ENCODE data around the gene IL17REL.

Gene IL17REL

GRCh38 chr22:49968313-49968830 lies 44.2 kb downstream of the IL17REL start:
- WGBS, 2 experiments (ENCODE audit: insufficient coverage in 2 of 2) = 97 to 98% methylated on average over 9 to 10 of the region's 11 CpGs
- no peaks in the 10 kb centered on the region for H3K9me3 ChIP-seq (ENCODE audit: control insufficient read depth, low read length)
- peaks cover 14% of the 10 kb centered on the region for H3K4me1 ChIP-seq (ENCODE audit: control insufficient read depth, insufficient read depth, low read length, poor library complexity, severe bottlenecking)
- H3K4me3 ChIP-seq (ENCODE audit: extremely low read depth, insufficient read depth, low read length, poor library complexity, severe bottlenecking) = no peak overlapping the region
- peaks cover 19% of the 10 kb centered on the region for H3K36me3 ChIP-seq (ENCODE audit: control insufficient read depth, insufficient read depth, low read length)
- H3K27ac ChIP-seq (ENCODE audit: low read depth, low read length, severe bottlenecking) = no peak overlapping the region

- Histone ChIP-seq H3K9me3 (ENCODE audit: control insufficient read depth, low read length) (no peaks in the 10 kb centered on the region), H3K27ac (ENCODE audit: low read depth, low read length, severe bottlenecking) (peak overlapping the region; percentile 29), H3K4me3 (ENCODE audit: extremely low read depth, insufficient read depth, low read length, poor library complexity, severe bottlenecking) (no peak overlapping the region), H3K36me3 (ENCODE audit: control insufficient read depth, insufficient read depth, low read length) (peaks cover 25% of the 10 kb centered on the region), H3K4me1 (ENCODE audit: control insufficient read depth, insufficient read depth, low read length, poor library complexity, severe bottlenecking) (peaks cover 19% of the 10 kb centered on the region)
- WGBS, 2 experiments (ENCODE audit: insufficient coverage in 2 of 2) = 79 to 82% methylated on average over 18 of the region's 18 CpGs
Observed at GRCh38 chr22:49967706-49968208, 44.8 kb downstream of the IL17REL start.

GRCh38 chr22:49966774-49967705 lies 45.5 kb downstream of the IL17REL start:
- H3K4me1 ChIP-seq (ENCODE audit: control insufficient read depth, insufficient read depth, low read length, poor library complexity, severe bottlenecking) = peaks cover 21% of the 10 kb centered on the region
- no peak overlapping the region for H3K4me3 ChIP-seq (ENCODE audit: extremely low read depth, insufficient read depth, low read length, poor library complexity, severe bottlenecking)
- H3K27ac ChIP-seq (ENCODE audit: low read depth, low read length, severe bottlenecking) = peak overlapping the region; percentile 29
- no peaks in the 10 kb centered on the region for H3K9me3 ChIP-seq (ENCODE audit: control insufficient read depth, low read length)
- H3K36me3 ChIP-seq (ENCODE audit: control insufficient read depth, insufficient read depth, low read length) = peaks cover 28% of the 10 kb centered on the region
- 86 to 90% methylated on average over 32 to 36 of the region's 36 CpGs for WGBS, 2 experiments (ENCODE audit: insufficient coverage in 2 of 2)

- 91 to 95% methylated on average over 9 to 11 of the region's 11 CpGs for WGBS, 2 experiments (ENCODE audit: insufficient coverage in 2 of 2)
- H3K4me3 ChIP-seq (ENCODE audit: extremely low read depth, insufficient read depth, low read length, poor library complexity, severe bottlenecking) = no peak overlapping the region
- peaks cover 21% of the 10 kb centered on the region for H3K4me1 ChIP-seq (ENCODE audit: control insufficient read depth, insufficient read depth, low read length, poor library complexity, severe bottlenecking)
- peaks cover 28% of the 10 kb centered on the region for H3K36me3 ChIP-seq (ENCODE audit: control insufficient read depth, insufficient read depth, low read length)
- H3K9me3 ChIP-seq (ENCODE audit: control insufficient read depth, low read length) = no peaks in the 10 kb centered on the region
- no peak overlapping the region for H3K27ac ChIP-seq (ENCODE audit: low read depth, low read length, severe bottlenecking)
Observed at GRCh38 chr22:49966041-49966773, 46.4 kb downstream of the IL17REL start.

- Histone ChIP-seq H3K27ac (ENCODE audit: low read depth, low read length, severe bottlenecking) (no peak overlapping the region), H3K4me3 (ENCODE audit: extremely low read depth, insufficient read depth, low read length, poor library complexity, severe bottlenecking) (no peak overlapping the region), H3K36me3 (ENCODE audit: control insufficient read depth, insufficient read depth, low read length) (peaks cover 28% of the 10 kb centered on the region), H3K9me3 (ENCODE audit: control insufficient read depth, low read length) (no peaks in the 10 kb centered on the region), H3K4me1 (ENCODE audit: control insufficient read depth, insufficient read depth, low read length, poor library complexity, severe bottlenecking) (peaks cover 18% of the 10 kb centered on the region)
- 94 to 98% methylated on average over 14 to 20 of the region's 22 CpGs for WGBS, 2 experiments (ENCODE audit: insufficient coverage in 2 of 2)
Observed at GRCh38 chr22:49965091-49966040, 47.2 kb downstream of the IL17REL start.

- no peaks in the 10 kb centered on the region for H3K9me3 ChIP-seq (ENCODE audit: control insufficient read depth, low read length)
- no peak overlapping the region for H3K27ac ChIP-seq (ENCODE audit: low read depth, low read length, severe bottlenecking)
- H3K4me1 ChIP-seq (ENCODE audit: control insufficient read depth, insufficient read depth, low read length, poor library complexity, severe bottlenecking) = peaks cover 16% of the 10 kb centered on the region
- H3K4me3 ChIP-seq (ENCODE audit: extremely low read depth, insufficient read depth, low read length, poor library complexity, severe bottlenecking) = no peak overlapping the region
- WGBS, 2 experiments (ENCODE audit: insufficient coverage in 2 of 2) = 95 to 96% methylated on average over 14 to 18 of the region's 19 CpGs
- peaks cover 28% of the 10 kb centered on the region for H3K36me3 ChIP-seq (ENCODE audit: control insufficient read depth, insufficient read depth, low read length)
Observed at GRCh38 chr22:49964136-49965090, 48.2 kb downstream of the IL17REL start.

- Histone ChIP-seq H3K4me3 (ENCODE audit: extremely low read depth, insufficient read depth, low read length, poor library complexity, severe bottlenecking) (peak overlapping the region; percentile 8), H3K27ac (ENCODE audit: low read depth, low read length, severe bottlenecking) (no peak overlapping the region)
- 67 to 100% methylated on average over 1 to 3 of the region's 6 CpGs for WGBS, 2 experiments (ENCODE audit: insufficient coverage in 2 of 2)
Observed at GRCh38 chr22:49963647-49964026, 48.9 kb downstream of the IL17REL start.

GRCh38 chr22:49962751-49963646 lies 49.6 kb downstream of the IL17REL start:
- H3K4me3 ChIP-seq (ENCODE audit: extremely low read depth, insufficient read depth, low read length, poor library complexity, severe bottlenecking) = peak overlapping the region; percentile 63
- WGBS, 2 experiments (ENCODE audit: insufficient coverage in 2 of 2) = 88% methylated on average over 56 of the region's 63 CpGs
- no peaks in the 10 kb centered on the region for H3K9me3 ChIP-seq (ENCODE audit: control insufficient read depth, low read length)
- peaks cover 24% of the 10 kb centered on the region for H3K4me1 ChIP-seq (ENCODE audit: control insufficient read depth, insufficient read depth, low read length, poor library complexity, severe bottlenecking)
- H3K27ac ChIP-seq (ENCODE audit: low read depth, low read length, severe bottlenecking) = peak overlapping the region; percentile 79
- H3K36me3 ChIP-seq (ENCODE audit: control insufficient read depth, insufficient read depth, low read length) = peaks cover 28% of the 10 kb centered on the region

More at GRCh38 chr22:49963647-49964026, 48.9 kb downstream of the IL17REL start:
- peaks cover 28% of the 10 kb centered on the region for H3K36me3 ChIP-seq (ENCODE audit: control insufficient read depth, insufficient read depth, low read length)
- H3K9me3 ChIP-seq (ENCODE audit: control insufficient read depth, low read length) = no peaks in the 10 kb centered on the region
- H3K4me1 ChIP-seq (ENCODE audit: control insufficient read depth, insufficient read depth, low read length, poor library complexity, severe bottlenecking) = peaks cover 23% of the 10 kb centered on the region

All from mesodermal cell (in vitro differentiated cells).